Ishikawa (cell line): ENCODE measurements around the gene FBLN1.

ENCODE experiments used
- CEBPB ChIP-seq: IDR thresholded peaks from 2 replicates; pipeline ENCODE4 v1.6.1; 2012
- CREB1 ChIP-seq: IDR thresholded peaks from 2 replicates; pipeline ENCODE4 v1.6.1; 2012; ENCODE audit warnings: low read depth
- EGR1 ChIP-seq: IDR thresholded peaks from 2 replicates; pipeline ENCODE4 v1.6.1; 2012
- EP300 ChIP-seq: IDR thresholded peaks from 2 replicates; pipeline ENCODE4 v1.6.1; 2012; ENCODE audit warnings: borderline replicate concordance
- FOXM1 ChIP-seq: IDR thresholded peaks from 2 replicates; pipeline ENCODE4 v1.6.1; 2012; ENCODE audit warnings: low read depth, borderline replicate concordance
- NFIC ChIP-seq: IDR thresholded peaks from 2 replicates; pipeline ENCODE4 v1.6.1; 2012
- RAD21 ChIP-seq: IDR thresholded peaks from 2 replicates; pipeline ENCODE4 v1.6.1; 2012; ENCODE audit warnings: low read depth
- TAF1 ChIP-seq: IDR thresholded peaks from 2 replicates; pipeline ENCODE4 v1.6.1; 2012; ENCODE audit warnings: low read depth, mild to moderate bottlenecking
- TCF12 ChIP-seq: IDR thresholded peaks from 2 replicates; pipeline ENCODE4 v1.6.1; 2012; ENCODE audit warnings: low read depth
- TEAD4 ChIP-seq: IDR thresholded peaks from 2 replicates; pipeline ENCODE4 v1.6.1; 2012
- USF1 ChIP-seq: IDR thresholded peaks from 2 replicates; pipeline ENCODE4 v1.6.1; 2012
- YY1 ChIP-seq: IDR thresholded peaks from 2 replicates; pipeline ENCODE4 v1.6.1; 2012; ENCODE audit warnings: low read depth
- ZBTB7A ChIP-seq: IDR thresholded peaks from 2 replicates; pipeline ENCODE4 v1.6.1; 2012; ENCODE audit warnings: low read depth
- TF ChIP-seq, protein P1 (sequence below): IDR thresholded peaks from 2 replicates; pipeline ENCODE4 v1.6.1; 2012
- TF ChIP-seq, protein P2 (sequence below): IDR thresholded peaks from 2 replicates; pipeline ENCODE4 v1.6.1; 2012; ENCODE audit warnings: low read depth, mild to moderate bottlenecking

Gene FBLN1

GRCh38 chr22:45589556-45589955 lies 86.9 kb downstream of the FBLN1 start:
- no peak for TF ChIP-seq NFIC
- TF ChIP-seq, protein P1, sequence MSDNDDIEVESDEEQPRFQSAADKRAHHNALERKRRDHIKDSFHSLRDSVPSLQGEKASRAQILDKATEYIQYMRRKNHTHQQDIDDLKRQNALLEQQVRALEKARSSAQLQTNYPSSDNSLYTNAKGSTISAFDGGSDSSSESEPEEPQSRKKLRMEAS, result no peak
- TF ChIP-seq CREB1, result no peak
- TF ChIP-seq, protein P2, sequence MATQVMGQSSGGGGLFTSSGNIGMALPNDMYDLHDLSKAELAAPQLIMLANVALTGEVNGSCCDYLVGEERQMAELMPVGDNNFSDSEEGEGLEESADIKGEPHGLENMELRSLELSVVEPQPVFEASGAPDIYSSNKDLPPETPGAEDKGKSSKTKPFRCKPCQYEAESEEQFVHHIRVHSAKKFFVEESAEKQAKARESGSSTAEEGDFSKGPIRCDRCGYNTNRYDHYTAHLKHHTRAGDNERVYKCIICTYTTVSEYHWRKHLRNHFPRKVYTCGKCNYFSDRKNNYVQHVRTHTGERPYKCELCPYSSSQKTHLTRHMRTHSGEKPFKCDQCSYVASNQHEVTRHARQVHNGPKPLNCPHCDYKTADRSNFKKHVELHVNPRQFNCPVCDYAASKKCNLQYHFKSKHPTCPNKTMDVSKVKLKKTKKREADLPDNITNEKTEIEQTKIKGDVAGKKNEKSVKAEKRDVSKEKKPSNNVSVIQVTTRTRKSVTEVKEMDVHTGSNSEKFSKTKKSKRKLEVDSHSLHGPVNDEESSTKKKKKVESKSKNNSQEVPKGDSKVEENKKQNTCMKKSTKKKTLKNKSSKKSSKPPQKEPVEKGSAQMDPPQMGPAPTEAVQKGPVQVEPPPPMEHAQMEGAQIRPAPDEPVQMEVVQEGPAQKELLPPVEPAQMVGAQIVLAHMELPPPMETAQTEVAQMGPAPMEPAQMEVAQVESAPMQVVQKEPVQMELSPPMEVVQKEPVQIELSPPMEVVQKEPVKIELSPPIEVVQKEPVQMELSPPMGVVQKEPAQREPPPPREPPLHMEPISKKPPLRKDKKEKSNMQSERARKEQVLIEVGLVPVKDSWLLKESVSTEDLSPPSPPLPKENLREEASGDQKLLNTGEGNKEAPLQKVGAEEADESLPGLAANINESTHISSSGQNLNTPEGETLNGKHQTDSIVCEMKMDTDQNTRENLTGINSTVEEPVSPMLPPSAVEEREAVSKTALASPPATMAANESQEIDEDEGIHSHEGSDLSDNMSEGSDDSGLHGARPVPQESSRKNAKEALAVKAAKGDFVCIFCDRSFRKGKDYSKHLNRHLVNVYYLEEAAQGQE, result no peak
- no peak for TF ChIP-seq FOXM1
- TF ChIP-seq ZBTB7A, result no peak
- no peak for TF ChIP-seq YY1
- TF ChIP-seq CEBPB, result no peak
- TF ChIP-seq TAF1, result no peak
- no peak for TF ChIP-seq TEAD4
- no peak for TF ChIP-seq USF1
- TF ChIP-seq EP300, result no peak
- no peak for TF ChIP-seq TCF12
- TF ChIP-seq EGR1, result no peak
- no peak for TF ChIP-seq RAD21

- TF ChIP-seq CREB1 (no peak), YY1 (no peak), ZBTB7A (no peak), TAF1 (no peak), USF1 (no peak), FOXM1 (no peak), CEBPB (no peak), RAD21 (no peak), TCF12 (no peak), EGR1 (no peak), TEAD4 (no peak), NFIC (no peak), EP300 (no peak)
- TF ChIP-seq, protein P1, result no peak
- TF ChIP-seq, protein P2, result no peak
Observed at GRCh38 chr22:45590262-45590661, 87.6 kb downstream of the FBLN1 start.

GRCh38 chr22:45594123-45594941 lies 91.6 kb downstream of the FBLN1 start:
- no peak for TF ChIP-seq TCF12
- TF ChIP-seq RAD21, result no peak
- no peak for TF ChIP-seq TEAD4
- no peak for TF ChIP-seq FOXM1
- no peak for TF ChIP-seq EGR1
- no peak for TF ChIP-seq EP300
- TF ChIP-seq USF1, result no peak
- TF ChIP-seq, protein P2, result no peak
- TF ChIP-seq, protein P1, result no peak
